Neural progenitor cell (in vitro differentiated cells): ENCODE results near the gene EID3. TPM values are rescaled to one million over a fixed set of nuclear protein-coding genes. Genes with fewer than 3 reads are reported as not detected.
A peak's percentile ranks its signal among the peaks of the same experiment; 100 is the strongest.

Experiments used
- DNase-seq: peaks from one replicate; pipeline ENCODE4 v3.0.0-alpha.2; 2016; ENCODE audit warnings: low spot score
- H2AFZ ChIP-seq: fragments of 200-600 bp; sonication (generic); replicated peaks from 2 replicates; pipeline ENCODE4 v1.6.1; 2016; ENCODE audit warnings: antibody characterized with exemption
- H3F3A ChIP-seq: fragments of 200-600 bp; sonication (generic); 2 replicates; pipeline ENCODE4 v1.6.1; 2016; ENCODE audit warnings: antibody characterized with exemption, low read depth
- H3K27ac ChIP-seq: fragments of 200-600 bp; sonication (generic); 2 replicates; pipeline ENCODE4 v1.5.1; 2016; ENCODE audit warnings: mild to moderate bottlenecking
- H3K27me3 ChIP-seq: fragments of 200-600 bp; sonication (generic); 2 replicates; pipeline ENCODE4 v1.6.1; 2016; ENCODE audit warnings: mild to moderate bottlenecking, moderate library complexity
- H3K36me3 ChIP-seq: fragments of 200-600 bp; sonication (generic); 2 replicates; pipeline ENCODE4 v1.5.1; 2016
- H3K4me1 ChIP-seq: fragments of 200-600 bp; sonication (generic); 2 replicates; pipeline ENCODE4 v1.6.1; 2016; ENCODE audit warnings: mixed run types
- H3K4me2 ChIP-seq: fragments of 200-600 bp; sonication (generic); 2 replicates; pipeline ENCODE4 v1.6.1; 2016
- H3K4me3 ChIP-seq: fragments of 200-600 bp; sonication (generic); 2 replicates; pipeline ENCODE4 v1.5.1; 2016
- H3K79me2 ChIP-seq: fragments of 200-600 bp; sonication (generic); 2 replicates; pipeline ENCODE4 v1.6.1; 2016; ENCODE audit warnings: low read depth
- H3K9ac ChIP-seq: fragments of 200-600 bp; sonication (generic); 2 replicates; pipeline ENCODE4 v1.6.1; 2016
- H3K9me3 ChIP-seq: fragments of 200-600 bp; sonication (generic); 2 replicates; pipeline ENCODE4 v1.5.1; 2016; ENCODE audit warnings: low read depth
- H4K20me1 ChIP-seq: fragments of 200-600 bp; sonication (generic); 2 replicates; pipeline ENCODE4 v1.6.1; 2016; ENCODE audit warnings: low read depth
- H3K27ac Mint-ChIP-seq: 3 replicates; pipeline ENCODE4 v1.8.0; 2021; ENCODE audit warnings: mixed read lengths
- H3K27me3 Mint-ChIP-seq: 2 replicates; pipeline ENCODE4 v1.8.0; 2022; ENCODE audit warnings: low read depth, mild to moderate bottlenecking, inconsistent platforms, moderate library complexity, mixed read lengths; ENCODE audit not compliant: insufficient read depth
- H3K36me3 Mint-ChIP-seq: 3 replicates; pipeline ENCODE4 v1.8.0; 2021; ENCODE audit warnings: mixed read lengths
- H3K4me1 Mint-ChIP-seq: 3 replicates; pipeline ENCODE4 v1.8.0; 2021; ENCODE audit warnings: mixed read lengths
- H3K4me3 Mint-ChIP-seq: 3 replicates; pipeline ENCODE4 v1.8.0; 2021; ENCODE audit warnings: mild to moderate bottlenecking, moderate library complexity, mixed read lengths
- H3K9me3 Mint-ChIP-seq: 3 replicates; pipeline ENCODE4 v1.8.0; 2020; ENCODE audit warnings: mixed read lengths
- CTCF ChIP-seq: fragments of 200-600 bp; sonication (generic); IDR thresholded peaks from 2 replicates; pipeline ENCODE4 v1.5.1; 2017; ENCODE audit warnings: antibody characterized with exemption, mild to moderate bottlenecking
- EZH2 ChIP-seq: fragments of 200-600 bp; sonication (generic); IDR thresholded peaks from 2 replicates; pipeline ENCODE4 v1.6.1; 2017; ENCODE audit warnings: antibody characterized with exemption, mild to moderate bottlenecking, moderate library complexity
- EZH2phosphoT487 ChIP-seq: fragments of 200-600 bp; sonication (generic); IDR thresholded peaks from 2 replicates; pipeline ENCODE4 v1.6.1; 2017; ENCODE audit warnings: antibody characterized with exemption
- total RNA-seq: library from RNA; depleted of rRNA; stranded (reverse); fragments of >200 nt; gene quantifications from 2 replicates; pipeline ENCODE4 v1.2.3, GENCODE V29; 2015; ENCODE audit warnings: low replicate concordance

EID3 gene
- total RNA-seq, 1 donor from 2014 or later, result 8.0 TPM

- no peak overlapping the region for H3K9ac ChIP-seq
Observed at GRCh38 chr12:104306376-104306775, 2.8 kb downstream of the EID3 start.

GRCh38 chr12:104306943-104307654 is 3.6 kb downstream of the EID3 start:
- peak overlapping the region; percentile 14 for H3K4me2 ChIP-seq
- peaks cover 5% of the 10 kb centered on the region for H3F3A ChIP-seq
- H3K9me3 ChIP-seq, result no peaks in the 10 kb centered on the region
- peaks cover 13% of the 10 kb centered on the region for H3K4me1 ChIP-seq
- no peaks in the 10 kb centered on the region for H3K27me3 ChIP-seq
- peaks cover 43% of the 10 kb centered on the region for H4K20me1 ChIP-seq
- no peak for DNase-seq
- no peak overlapping the region for H3K27ac ChIP-seq
- H3K36me3 Mint-ChIP-seq, result peaks cover 42% of the 10 kb centered on the region
- H3K79me2 ChIP-seq, result peaks cover 87% of the 10 kb centered on the region
- peaks cover 4% of the 10 kb centered on the region for H3K9me3 Mint-ChIP-seq
- TF ChIP-seq EZH2phosphoT487 (no peak), EZH2 (no peak)
- no peaks in the 10 kb centered on the region for H3K27me3 Mint-ChIP-seq
- no peak overlapping the region for H3K4me3 Mint-ChIP-seq
- peaks cover 13% of the 10 kb centered on the region for H3K4me1 Mint-ChIP-seq
- peaks cover 7% of the 10 kb centered on the region for H3K36me3 ChIP-seq
- no peak overlapping the region for H3K4me3 ChIP-seq
- no peak overlapping the region for H2AFZ ChIP-seq
- no peak overlapping the region for H3K27ac Mint-ChIP-seq
- H3K9ac ChIP-seq, result no peak overlapping the region

More at GRCh38 chr12:104306376-104306775, 2.8 kb downstream of the EID3 start:
- Histone ChIP-seq H3K27me3 (no peaks in the 10 kb centered on the region), H3K27ac (no peak overlapping the region), H3K9me3 (no peaks in the 10 kb centered on the region), H3K4me2 (peak overlapping the region; percentile 14), H3K4me3 (no peak overlapping the region), H3K4me1 (peaks cover 13% of the 10 kb centered on the region), H3K79me2 (peaks cover 94% of the 10 kb centered on the region), H3K36me3 (peaks cover 4% of the 10 kb centered on the region), H3F3A (peaks cover 11% of the 10 kb centered on the region), H4K20me1 (peaks cover 43% of the 10 kb centered on the region), H2AFZ (no peak overlapping the region)
- Mint-ChIP-seq H3K4me3 (no peak overlapping the region), H3K36me3 (peaks cover 46% of the 10 kb centered on the region), H3K27me3 (no peaks in the 10 kb centered on the region), H3K27ac (no peak overlapping the region), H3K9me3 (peaks cover 8% of the 10 kb centered on the region), H3K4me1 (peaks cover 13% of the 10 kb centered on the region)
- DNase-seq, result no peak
- TF ChIP-seq EZH2, result no peak
- no peak for TF ChIP-seq CTCF
- no peak for TF ChIP-seq EZH2phosphoT487

- Mint-ChIP-seq H3K9me3 (peaks cover 2% of the 10 kb centered on the region), H3K27me3 (no peaks in the 10 kb centered on the region), H3K36me3 (peaks cover 40% of the 10 kb centered on the region), H3K27ac (no peak overlapping the region), H3K4me1 (peaks cover 13% of the 10 kb centered on the region), H3K4me3 (no peak overlapping the region)
- peaks cover 13% of the 10 kb centered on the region for H3K36me3 ChIP-seq
- H3K4me1 ChIP-seq, result peaks cover 13% of the 10 kb centered on the region
- peaks cover 86% of the 10 kb centered on the region for H3K79me2 ChIP-seq
- no peak overlapping the region for H3K27ac ChIP-seq
- no peak overlapping the region for H2AFZ ChIP-seq
- no peaks in the 10 kb centered on the region for H3K9me3 ChIP-seq
- H4K20me1 ChIP-seq, result peaks cover 43% of the 10 kb centered on the region
- H3K27me3 ChIP-seq, result no peaks in the 10 kb centered on the region
- no peak overlapping the region for H3K4me3 ChIP-seq
- H3K9ac ChIP-seq, result no peak overlapping the region
- TF ChIP-seq CTCF (no peak), EZH2phosphoT487 (no peak), EZH2 (no peak)
- no peaks in the 10 kb centered on the region for H3F3A ChIP-seq
- DNase-seq, result no peak
- H3K4me2 ChIP-seq, result peak overlapping the region; percentile 14
Observed at GRCh38 chr12:104307655-104308000, 4.1 kb downstream of the EID3 start.

GRCh38 chr12:104309446-104309993 is 6.0 kb downstream of the EID3 start:
- Histone ChIP-seq H3K9me3 (no peaks in the 10 kb centered on the region), H3K4me3 (no peak overlapping the region), H3K36me3 (peaks cover 31% of the 10 kb centered on the region), H3K4me1 (peaks cover 13% of the 10 kb centered on the region), H2AFZ (no peak overlapping the region), H4K20me1 (peaks cover 37% of the 10 kb centered on the region), H3K27me3 (no peaks in the 10 kb centered on the region), H3K79me2 (peaks cover 69% of the 10 kb centered on the region), H3K27ac (no peak overlapping the region), H3K4me2 (no peak overlapping the region), H3K9ac (no peak overlapping the region), H3F3A (no peaks in the 10 kb centered on the region)
- no peak for DNase-seq
- TF ChIP-seq EZH2phosphoT487, result no peak
- TF ChIP-seq CTCF, result no peak
- no peak for TF ChIP-seq EZH2
- H3K27me3 Mint-ChIP-seq, result no peaks in the 10 kb centered on the region
- H3K36me3 Mint-ChIP-seq, result peaks cover 31% of the 10 kb centered on the region
- no peaks in the 10 kb centered on the region for H3K9me3 Mint-ChIP-seq
- H3K4me3 Mint-ChIP-seq, result no peak overlapping the region
- H3K27ac Mint-ChIP-seq, result peak overlapping the region; percentile 16
- peaks cover 13% of the 10 kb centered on the region for H3K4me1 Mint-ChIP-seq
